Epidermal melanocyte (primary cell): ENCODE results near the gene SORCS2.

ENCODE experiments used
- DNase-seq: peaks from one replicate; pipeline ENCODE4 v3.0.0; 2011; ENCODE audit warnings: low spot score; ENCODE audit not compliant: insufficient read length

Gene SORCS2

GRCh38 chr4:7186031-7186430 is 6.3 kb upstream of the SORCS2 start:
- DNase-seq, result no peak

- no peak for DNase-seq
These were observed 5.7 kb upstream of the SORCS2 start for GRCh38 chr4:7186516-7187167.

GRCh38 chr4:7187168-7187535 is 5.2 kb upstream of the SORCS2 start:
- DNase-seq, result no peak

- no peak for DNase-seq
These were observed 4.6 kb upstream of the SORCS2 start for GRCh38 chr4:7187691-7188090.

GRCh38 chr4:7189066-7189465 is 3.3 kb upstream of the SORCS2 start:
- no peak for DNase-seq

GRCh38 chr4:7189475-7190277 is 2.7 kb upstream of the SORCS2 start:
- no peak for DNase-seq

GRCh38 chr4:7190278-7190594 is 2.1 kb upstream of the SORCS2 start:
- no peak for DNase-seq

GRCh38 chr4:7190691-7191545 is 1.4 kb upstream of the SORCS2 start:
- peak; percentile 7 for DNase-seq

GRCh38 chr4:7191546-7192251 is 639 bp upstream of the SORCS2 start:
- DNase-seq, result peak; percentile 0

GRCh38 chr4:7193030-7193958 is 956 bp downstream of the SORCS2 start:
- peak; percentile 8 for DNase-seq

- peak; percentile 15 for DNase-seq
These were observed 2.2 kb downstream of the SORCS2 start for GRCh38 chr4:7194251-7195140.

- no peak for DNase-seq
These were observed 2.8 kb downstream of the SORCS2 start for GRCh38 chr4:7195141-7195515.

GRCh38 chr4:7195546-7196287 is 3.4 kb downstream of the SORCS2 start:
- DNase-seq, result peak; percentile 13

GRCh38 chr4:7196288-7196651 is 3.9 kb downstream of the SORCS2 start:
- DNase-seq, result peak; percentile 14

- peak; percentile 7 for DNase-seq
These were observed 4.4 kb downstream of the SORCS2 start for GRCh38 chr4:7196736-7197135.

GRCh38 chr4:7197910-7198309 is 5.6 kb downstream of the SORCS2 start:
- peak; percentile 16 for DNase-seq

GRCh38 chr4:7198440-7199128 is 6.2 kb downstream of the SORCS2 start:
- DNase-seq, result peak; percentile 5

- peak; percentile 1 for DNase-seq
These were observed 6.9 kb downstream of the SORCS2 start for GRCh38 chr4:7199129-7199725.
